ENCODE measurements around the gene SKIC8. TPM values are rescaled to one million over a fixed set of nuclear protein-coding genes. Genes with fewer than 3 reads are reported as not detected.

SKIC8 gene
- total RNA-seq (53.8 TPM), polyA plus RNA-seq (ENCODE audit: insufficient read depth in 1 of 8, insufficient read length in 8 of 8, low replicate concordance in 1 of 8) (10 to 100 TPM; 50.2 to 65.0 (median 56.6) TPM)
- long read RNA-seq, donor 1, transcript WDR61-201 (11 exons, 1,387 nt), result major isoform, 5 of 10 reads
- long read RNA-seq, donor 1, partial matches to known transcripts, result 0 of 10 reads
- long read RNA-seq, donor 1, other reads (novel, unspliced or antisense), result 0 of 10 reads
- long read RNA-seq, donor 2, partial matches to known transcripts, result 0 of 4 reads
- long read RNA-seq, donor 2, other reads (novel, unspliced or antisense), result 0 of 4 reads
- long read RNA-seq, donor 3, transcript WDR61-201 (11 exons, 1,387 nt), result major isoform, 11 of 19 reads
- long read RNA-seq, donor 3, transcript WDR61-210 (1 exons, 3,629 nt), result minor isoform, 5 of 19 reads
- long read RNA-seq, donor 3, partial matches to known transcripts, result 0 of 19 reads
- long read RNA-seq, donor 3, other reads (novel, unspliced or antisense), result 0 of 19 reads
- long read RNA-seq, donor 4, transcript WDR61-201 (11 exons, 1,387 nt), result major isoform, 12 of 22 reads
- long read RNA-seq, donor 4, partial matches to known transcripts, result 5 of 22 reads
- long read RNA-seq, donor 4, other reads (novel, unspliced or antisense), result 0 of 22 reads
- long read RNA-seq, donor 5, transcript WDR61-210 (1 exons, 3,629 nt), result minor isoform, 10 of 85 reads
- long read RNA-seq, donor 5, transcript WDR61-201 (11 exons, 1,387 nt), result major isoform, 57 of 85 reads
- long read RNA-seq, donor 5, partial matches to known transcripts, result 13 of 85 reads
- long read RNA-seq, donor 5, other reads (novel, unspliced or antisense), result 0 of 85 reads
- long read RNA-seq, donor 6, transcript WDR61-210 (1 exons, 3,629 nt), result minor isoform, 14 of 70 reads
- long read RNA-seq, donor 6, transcript WDR61-201 (11 exons, 1,387 nt), result major isoform, 33 of 70 reads
- long read RNA-seq, donor 6, partial matches to known transcripts, result 16 of 70 reads
- long read RNA-seq, donor 6, other reads (novel, unspliced or antisense), result 0 of 70 reads
- long read RNA-seq, donor 7, transcript WDR61-201 (11 exons, 1,387 nt), result major isoform, 25 of 39 reads
- long read RNA-seq, donor 7, partial matches to known transcripts, result 6 of 39 reads
- long read RNA-seq, donor 7, other reads (novel, unspliced or antisense), result 0 of 39 reads
- long read RNA-seq, donor 8, transcript WDR61-210 (1 exons, 3,629 nt), result minor isoform, 5 of 30 reads
- long read RNA-seq, donor 8, transcript WDR61-201 (11 exons, 1,387 nt), result major isoform, 17 of 30 reads
- long read RNA-seq, donor 8, partial matches to known transcripts, result 5 of 30 reads
- long read RNA-seq, donor 8, other reads (novel, unspliced or antisense), result 0 of 30 reads
- long read RNA-seq, donor 9, transcript WDR61-201 (11 exons, 1,387 nt), result major isoform, 13 of 29 reads
- long read RNA-seq, donor 9, partial matches to known transcripts, result 7 of 29 reads
- long read RNA-seq, donor 9, other reads (novel, unspliced or antisense), result 0 of 29 reads
- long read RNA-seq, donor 10, transcript WDR61-210 (1 exons, 3,629 nt), result minor isoform, 12 of 55 reads
- long read RNA-seq, donor 10, transcript WDR61-201 (11 exons, 1,387 nt), result major isoform, 24 of 55 reads
- long read RNA-seq, donor 10, partial matches to known transcripts, result 14 of 55 reads
- long read RNA-seq, donor 10, other reads (novel, unspliced or antisense), result 0 of 55 reads
- long read RNA-seq, donor 11, transcript WDR61-201 (11 exons, 1,387 nt), result major isoform, 21 of 28 reads
- long read RNA-seq, donor 11, partial matches to known transcripts, result 0 of 28 reads
- long read RNA-seq, donor 11, other reads (novel, unspliced or antisense), result 0 of 28 reads

DNA sequence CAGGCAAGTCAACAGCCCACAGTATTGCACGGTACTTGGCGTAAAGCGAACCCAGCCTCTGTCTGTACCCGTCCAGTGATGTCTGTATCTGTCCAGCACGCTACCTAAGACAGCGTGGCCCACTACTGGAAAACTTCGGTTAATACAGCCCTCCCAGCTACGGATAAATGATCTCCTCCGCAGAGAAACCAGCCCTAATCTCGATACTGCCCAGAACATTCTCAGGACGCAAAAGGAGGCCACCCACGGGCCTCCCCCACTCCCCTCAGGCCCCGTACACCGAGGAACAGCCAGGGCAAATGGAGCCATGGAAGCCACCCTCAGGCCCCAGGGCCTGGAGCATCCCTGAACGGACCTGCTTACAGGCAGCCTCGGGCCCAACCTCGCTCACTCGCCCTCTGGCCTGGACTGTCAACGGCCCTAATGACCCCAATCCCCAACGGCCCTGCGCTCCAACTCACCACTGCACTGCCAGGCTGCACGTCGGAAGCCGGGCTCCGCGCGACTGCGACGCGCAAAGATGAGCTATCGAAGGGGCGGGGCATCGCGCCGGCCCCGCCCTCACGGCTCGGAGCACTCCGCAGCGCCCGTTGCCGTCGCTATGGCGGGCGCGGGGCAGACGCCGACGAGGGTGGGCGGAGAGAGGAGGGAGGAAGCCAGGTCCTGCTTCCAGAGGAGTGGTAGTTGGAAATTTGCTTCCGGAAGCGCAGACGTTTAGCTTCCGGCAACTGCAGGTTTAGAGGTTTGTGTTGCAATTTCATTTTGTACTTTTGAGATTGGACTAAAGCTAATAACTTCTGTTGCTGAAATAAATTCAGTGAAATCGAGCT is at the start of gene SKIC8:
Gene SKIC8, minus strand, starts transcription at position 509 of the 830 bp plus-strand sequence. CDS start 3,923 bp downstream, outside the sequence.
- peak; percentile 98 for DNase-seq
- WGBS (ENCODE audit: insufficient coverage), result under 1% methylated on average over 51 of the region's 55 CpGs

DNA sequence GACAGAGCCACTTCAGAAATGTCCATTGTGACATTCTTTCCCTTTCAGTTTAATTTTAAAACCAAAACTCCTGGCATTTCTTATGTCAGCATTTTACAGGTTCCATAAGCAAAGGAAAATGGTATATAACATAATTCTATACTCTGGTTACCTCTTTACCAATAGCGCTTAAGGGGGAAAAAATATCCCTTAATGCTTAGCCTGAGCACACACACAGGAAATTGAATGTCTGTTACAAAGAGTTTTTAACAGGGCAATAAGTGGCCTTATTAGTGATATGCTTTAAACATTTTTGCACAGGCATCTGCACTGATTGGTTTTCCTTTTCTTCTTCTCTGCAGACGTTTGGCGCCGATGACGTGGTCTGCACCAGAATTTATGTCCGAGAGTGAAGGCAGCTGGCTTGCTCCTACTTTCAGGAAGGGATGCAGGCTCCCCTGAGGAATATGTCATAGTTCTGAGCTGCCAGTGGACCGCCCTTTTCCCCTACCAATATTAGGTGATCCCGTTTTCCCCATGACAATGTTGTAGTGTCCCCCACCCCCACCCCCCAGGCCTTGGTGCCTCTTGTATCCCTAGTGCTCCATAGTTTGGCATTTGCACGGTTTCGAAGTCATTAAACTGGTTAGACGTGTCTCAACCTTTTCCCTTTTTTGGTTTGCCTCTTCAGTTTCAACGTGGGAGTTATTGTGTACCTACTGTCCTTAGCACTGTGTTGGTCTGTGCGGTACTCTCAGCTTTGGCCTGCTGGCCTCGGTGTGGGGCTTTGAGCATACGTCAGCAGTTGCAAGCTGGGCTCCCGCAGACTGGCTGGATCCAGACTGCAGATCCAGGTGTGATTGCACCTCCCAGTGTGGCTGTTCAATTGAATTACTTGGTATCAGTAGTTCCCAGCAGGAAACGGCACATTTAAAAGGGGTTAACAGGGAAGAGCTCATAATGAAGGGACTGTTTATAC is 48.5 kb upstream of the SKIC8 start:
- Histone ChIP-seq H3K36me3 (ENCODE audit: control insufficient read depth, insufficient read depth, low read length) (no peaks in the 10 kb centered on the region), H3K27ac (ENCODE audit: low read length) (peak overlapping the region; percentile 79), H3K27me3 (ENCODE audit: control insufficient read depth, insufficient read depth, low read length) (peaks cover 13% of the 10 kb centered on the region), H3K4me3 (ENCODE audit: low read length) (no peak overlapping the region), H3K9me3 (replicated peaks; ENCODE audit: control insufficient read depth, low read depth, low read length) (no peaks in the 10 kb centered on the region), H3K4me1 (ENCODE audit: control insufficient read depth, insufficient read depth, low read length) (peaks cover 34% of the 10 kb centered on the region)
- 34% methylated on average over 15 of the region's 17 CpGs for WGBS (ENCODE audit: insufficient coverage)
- peak; percentile 91 for DNase-seq

More for the DNA sequence above, at the start of gene SKIC8:
- H3K4me3 ChIP-seq (ENCODE audit: low read length), result peak within 1 kb of the TSS; percentile 83
- peak within 1 kb of the TSS; percentile 85 for H3K27ac ChIP-seq (ENCODE audit: low read length)
- peaks cover 3% of the 10 kb centered on the region for H3K4me1 ChIP-seq (ENCODE audit: control insufficient read depth, insufficient read depth, low read length)
- no peaks in the 10 kb centered on the region for H3K9me3 ChIP-seq (replicated peaks; ENCODE audit: control insufficient read depth, low read depth, low read length)
- peaks cover 7% of the 10 kb centered on the region for H3K36me3 ChIP-seq (ENCODE audit: control insufficient read depth, insufficient read depth, low read length)
- H3K27me3 ChIP-seq (ENCODE audit: control insufficient read depth, insufficient read depth, low read length), result peaks cover 21% of the 10 kb centered on the region

DNA sequence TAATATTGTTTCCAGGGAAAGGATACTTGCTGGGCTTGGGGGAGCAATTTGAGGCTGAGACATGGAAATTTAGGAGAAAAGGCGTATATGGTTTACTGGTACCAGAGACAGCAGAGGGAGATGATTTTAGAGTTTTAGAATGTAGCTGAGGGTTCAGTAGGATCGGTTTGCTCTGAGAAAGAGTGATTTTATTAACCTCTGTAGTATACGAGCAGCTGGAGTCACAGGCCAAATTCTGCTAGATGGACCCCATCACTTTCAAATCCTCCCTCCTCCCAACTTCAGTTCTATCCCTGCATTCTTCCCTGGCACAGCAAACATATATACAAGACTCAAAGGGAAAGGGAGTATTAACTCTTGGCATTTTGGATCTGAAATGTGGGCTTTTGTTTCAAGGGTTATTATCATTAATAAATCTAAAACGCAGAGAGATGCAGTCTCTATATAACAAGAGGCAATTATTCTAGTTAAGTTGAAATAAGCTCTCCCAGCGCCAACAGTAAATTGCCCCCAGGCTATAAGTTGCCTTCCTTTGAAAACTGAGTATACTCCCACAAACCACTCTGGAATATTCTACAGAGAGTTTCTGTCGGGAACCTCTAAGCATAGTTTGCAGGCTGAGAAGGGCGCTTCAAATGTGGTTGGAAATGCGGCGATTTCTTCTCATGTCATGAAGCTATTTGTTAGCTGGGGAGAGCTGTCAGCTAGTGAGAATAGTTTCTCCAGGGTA is 46.2 kb upstream of the SKIC8 start:
- WGBS (ENCODE audit: insufficient coverage), result 38% methylated on average over 4 of the region's 9 CpGs
- Histone ChIP-seq H3K4me1 (ENCODE audit: control insufficient read depth, insufficient read depth, low read length) (peaks cover 44% of the 10 kb centered on the region), H3K27ac (ENCODE audit: low read length) (peak overlapping the region; percentile 29), H3K27me3 (ENCODE audit: control insufficient read depth, insufficient read depth, low read length) (peaks cover 36% of the 10 kb centered on the region), H3K4me3 (ENCODE audit: low read length) (no peak overlapping the region), H3K9me3 (replicated peaks; ENCODE audit: control insufficient read depth, low read depth, low read length) (no peaks in the 10 kb centered on the region), H3K36me3 (ENCODE audit: control insufficient read depth, insufficient read depth, low read length) (no peaks in the 10 kb centered on the region)
- DNase-seq, result peak; percentile 75

DNA sequence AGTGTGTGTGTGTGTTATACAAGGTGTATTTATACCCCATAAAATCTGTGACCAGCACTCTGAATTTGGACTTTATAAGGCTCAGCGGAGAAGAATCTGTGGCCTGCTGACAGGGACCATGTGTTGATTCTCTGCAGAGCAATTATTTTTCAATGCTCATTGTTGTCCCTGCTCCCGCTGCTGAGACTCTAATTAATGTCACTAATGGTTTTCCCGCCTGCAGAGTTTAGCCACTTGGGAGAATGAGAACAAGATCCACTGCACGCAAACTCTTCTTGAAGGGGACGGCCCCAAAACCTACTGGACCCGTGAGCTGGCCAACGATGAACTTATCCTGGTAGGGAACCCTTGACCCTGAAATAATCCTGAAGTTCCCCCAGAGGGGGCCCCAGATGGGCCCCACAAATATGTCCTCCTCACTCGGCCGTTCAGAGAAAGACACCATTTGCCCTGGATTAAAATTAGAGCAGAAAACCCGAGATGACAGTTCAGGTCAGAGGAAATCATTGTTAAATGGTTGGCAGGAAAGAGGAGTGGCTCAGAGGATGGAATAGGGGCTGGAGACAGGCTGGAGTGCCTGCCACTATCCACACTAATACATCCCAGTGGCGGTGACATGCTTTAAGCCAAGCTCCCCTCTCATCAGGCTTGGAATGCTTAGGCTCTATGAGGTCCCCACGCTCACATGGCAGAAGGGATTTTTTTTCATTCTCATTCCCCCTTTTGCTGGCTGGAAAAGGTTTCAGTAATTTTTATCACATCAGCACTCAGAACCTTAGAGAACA is 44.1 kb upstream of the SKIC8 start:
- 48% methylated on average over 7 of the region's 12 CpGs for WGBS (ENCODE audit: insufficient coverage)
- DNase-seq, result no peak
- Histone ChIP-seq H3K27ac (ENCODE audit: low read length) (peak overlapping the region; percentile 59), H3K27me3 (ENCODE audit: control insufficient read depth, insufficient read depth, low read length) (peaks cover 57% of the 10 kb centered on the region), H3K4me3 (ENCODE audit: low read length) (no peak overlapping the region), H3K36me3 (ENCODE audit: control insufficient read depth, insufficient read depth, low read length) (no peaks in the 10 kb centered on the region), H3K4me1 (ENCODE audit: control insufficient read depth, insufficient read depth, low read length) (peaks cover 46% of the 10 kb centered on the region), H3K9me3 (replicated peaks; ENCODE audit: control insufficient read depth, low read depth, low read length) (no peaks in the 10 kb centered on the region)

DNA sequence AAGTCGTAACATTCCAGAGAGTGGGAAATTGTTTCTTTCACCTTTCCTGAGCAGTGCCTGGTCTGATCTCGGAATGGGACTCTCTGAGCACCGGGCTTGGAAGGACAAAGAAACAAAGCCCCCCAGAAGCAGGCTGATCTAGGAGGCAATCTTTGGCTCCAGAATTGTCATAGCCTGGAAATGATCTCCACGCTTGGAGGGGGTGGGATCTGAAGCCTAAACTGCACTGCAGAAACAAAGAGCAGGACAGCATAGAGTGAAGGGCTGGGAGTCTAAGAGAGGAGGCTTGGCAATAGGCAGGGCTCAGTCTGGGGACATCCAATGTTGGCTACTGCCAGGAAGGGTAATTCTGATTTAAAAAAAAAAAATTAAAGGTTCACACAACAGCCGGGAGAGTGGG is 42.6 kb upstream of the SKIC8 start:
- 29% methylated on average over 3 of the region's 5 CpGs for WGBS (ENCODE audit: insufficient coverage)
- Histone ChIP-seq H3K36me3 (ENCODE audit: control insufficient read depth, insufficient read depth, low read length) (no peaks in the 10 kb centered on the region), H3K4me3 (ENCODE audit: low read length) (peak overlapping the region; percentile 44), H3K27me3 (ENCODE audit: control insufficient read depth, insufficient read depth, low read length) (peaks cover 67% of the 10 kb centered on the region), H3K9me3 (replicated peaks; ENCODE audit: control insufficient read depth, low read depth, low read length) (no peaks in the 10 kb centered on the region), H3K4me1 (ENCODE audit: control insufficient read depth, insufficient read depth, low read length) (peaks cover 34% of the 10 kb centered on the region), H3K27ac (ENCODE audit: low read length) (peak overlapping the region; percentile 8)
- DNase-seq, result peak; percentile 62

DNA sequence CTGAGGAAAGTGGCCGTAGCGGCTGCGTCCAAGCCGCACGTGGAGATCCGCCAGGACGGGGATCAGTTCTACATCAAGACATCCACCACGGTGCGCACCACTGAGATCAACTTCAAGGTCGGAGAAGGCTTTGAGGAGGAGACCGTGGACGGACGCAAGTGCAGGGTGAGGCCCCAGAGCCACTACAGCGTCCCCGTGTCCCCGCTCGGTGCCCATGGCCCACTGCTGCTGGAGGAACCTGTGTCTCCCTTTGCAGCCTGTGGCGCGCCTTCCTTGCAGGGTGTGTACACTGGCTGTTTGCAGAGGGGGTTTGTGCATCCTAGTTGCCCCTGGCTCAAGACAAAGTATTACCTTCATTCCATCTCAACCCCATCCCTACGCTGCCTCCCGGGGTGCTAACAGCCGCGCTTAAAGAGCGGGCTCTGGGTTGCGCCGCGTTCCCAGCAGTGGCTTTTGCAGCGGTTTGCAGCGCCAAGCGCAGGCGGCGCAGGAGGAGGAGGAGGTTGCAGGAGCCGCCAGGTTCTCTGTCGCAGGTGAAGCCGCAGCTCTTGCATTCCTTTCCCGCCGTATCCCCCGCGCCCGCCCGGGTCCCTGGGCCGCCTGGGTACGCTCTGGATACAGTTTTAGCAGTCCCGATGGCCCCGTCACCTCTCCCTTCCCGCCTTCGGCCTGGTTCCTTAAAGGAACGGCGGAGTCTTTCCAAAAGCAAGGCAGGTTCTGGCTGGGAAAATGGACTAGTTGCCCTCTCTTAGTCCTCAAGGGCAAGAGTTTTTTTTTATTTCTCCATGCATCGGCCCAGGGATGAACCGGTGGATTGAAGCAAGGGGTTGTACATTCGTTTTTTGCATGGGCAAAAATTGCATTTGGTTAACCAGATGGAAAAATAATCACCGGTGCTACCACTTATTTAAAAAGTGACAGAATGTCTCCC is 41.9 kb upstream of the SKIC8 start:
- Histone ChIP-seq H3K27ac (ENCODE audit: low read length) (peak overlapping the region; percentile 49), H3K4me3 (ENCODE audit: low read length) (peak overlapping the region; percentile 44), H3K27me3 (ENCODE audit: control insufficient read depth, insufficient read depth, low read length) (peaks cover 67% of the 10 kb centered on the region), H3K36me3 (ENCODE audit: control insufficient read depth, insufficient read depth, low read length) (no peaks in the 10 kb centered on the region), H3K4me1 (ENCODE audit: control insufficient read depth, insufficient read depth, low read length) (peaks cover 32% of the 10 kb centered on the region), H3K9me3 (replicated peaks; ENCODE audit: control insufficient read depth, low read depth, low read length) (no peaks in the 10 kb centered on the region)
- no peak for DNase-seq
- WGBS (ENCODE audit: insufficient coverage), result 5% methylated on average over 42 of the region's 53 CpGs
